ENCODE measurements around the gene MCTP1.
A peak's percentile ranks its signal among the peaks of the same experiment; 100 is the strongest.

The MCTP1 gene

DNA sequence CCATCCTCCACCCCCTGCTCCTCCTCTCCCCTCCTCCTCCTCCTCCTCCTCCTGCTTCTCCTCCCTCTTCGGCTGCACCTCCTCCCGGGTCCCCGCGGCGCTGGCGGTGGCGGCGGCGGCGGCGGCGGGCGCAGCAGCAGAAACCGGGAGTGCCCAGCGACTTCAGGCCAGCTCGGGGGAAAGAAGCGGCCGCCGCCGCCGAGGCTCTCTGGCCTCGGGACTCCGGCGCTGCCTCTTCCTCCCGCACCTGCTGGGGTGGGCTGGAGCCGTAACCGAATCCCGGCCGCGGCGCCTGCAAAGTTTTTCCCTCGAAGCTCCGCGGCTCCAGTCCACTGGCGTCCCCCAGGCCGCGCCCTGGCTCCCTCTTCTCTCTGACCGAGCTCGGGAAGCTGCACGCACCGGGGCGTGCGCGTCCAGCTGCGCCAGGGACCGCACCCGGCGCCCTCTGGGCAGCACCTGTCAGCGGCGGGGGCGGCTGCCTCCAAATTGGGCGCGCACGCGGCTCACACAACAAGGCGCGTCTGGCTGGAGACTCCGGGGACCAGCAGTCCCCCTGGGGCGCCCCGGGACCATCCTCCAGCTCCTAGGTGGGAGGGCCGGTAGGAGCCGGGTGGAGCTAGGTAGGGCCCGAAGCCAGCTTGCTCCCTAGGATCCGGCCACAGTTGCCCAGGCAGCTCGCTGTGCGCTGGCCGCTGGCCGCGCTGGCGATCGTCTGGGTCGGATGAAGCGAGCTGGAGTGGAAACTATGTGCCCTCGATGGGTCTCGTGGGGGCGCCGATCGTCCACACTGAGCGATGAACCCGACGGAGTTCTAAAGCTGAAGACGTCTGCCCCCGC lies at the start of gene MCTP1:
Gene MCTP1, minus strand, starts transcription at position 523 of the 837 bp plus-strand sequence.
- H3K27ac ChIP-seq: no peak within 1 kb of the TSS
- ChIA-PET CTCF (interaction anchor here (0.5 to 1.5 kb wide), 2 partner anchors 224 to 317 kb away, joined by 3 read pairs; no protein-coding TSS in a partner anchor), POLR2A (ENCODE audit: low non-redundant PET) (no interaction called here)
- DNase-seq (ENCODE audit: low spot score): peak; percentile 23
- TF ChIP-seq, protein P1, sequence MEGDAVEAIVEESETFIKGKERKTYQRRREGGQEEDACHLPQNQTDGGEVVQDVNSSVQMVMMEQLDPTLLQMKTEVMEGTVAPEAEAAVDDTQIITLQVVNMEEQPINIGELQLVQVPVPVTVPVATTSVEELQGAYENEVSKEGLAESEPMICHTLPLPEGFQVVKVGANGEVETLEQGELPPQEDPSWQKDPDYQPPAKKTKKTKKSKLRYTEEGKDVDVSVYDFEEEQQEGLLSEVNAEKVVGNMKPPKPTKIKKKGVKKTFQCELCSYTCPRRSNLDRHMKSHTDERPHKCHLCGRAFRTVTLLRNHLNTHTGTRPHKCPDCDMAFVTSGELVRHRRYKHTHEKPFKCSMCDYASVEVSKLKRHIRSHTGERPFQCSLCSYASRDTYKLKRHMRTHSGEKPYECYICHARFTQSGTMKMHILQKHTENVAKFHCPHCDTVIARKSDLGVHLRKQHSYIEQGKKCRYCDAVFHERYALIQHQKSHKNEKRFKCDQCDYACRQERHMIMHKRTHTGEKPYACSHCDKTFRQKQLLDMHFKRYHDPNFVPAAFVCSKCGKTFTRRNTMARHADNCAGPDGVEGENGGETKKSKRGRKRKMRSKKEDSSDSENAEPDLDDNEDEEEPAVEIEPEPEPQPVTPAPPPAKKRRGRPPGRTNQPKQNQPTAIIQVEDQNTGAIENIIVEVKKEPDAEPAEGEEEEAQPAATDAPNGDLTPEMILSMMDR (conservative IDR thresholded peaks at IDR 0.05; ENCODE audit: low read depth): no peak

DNA sequence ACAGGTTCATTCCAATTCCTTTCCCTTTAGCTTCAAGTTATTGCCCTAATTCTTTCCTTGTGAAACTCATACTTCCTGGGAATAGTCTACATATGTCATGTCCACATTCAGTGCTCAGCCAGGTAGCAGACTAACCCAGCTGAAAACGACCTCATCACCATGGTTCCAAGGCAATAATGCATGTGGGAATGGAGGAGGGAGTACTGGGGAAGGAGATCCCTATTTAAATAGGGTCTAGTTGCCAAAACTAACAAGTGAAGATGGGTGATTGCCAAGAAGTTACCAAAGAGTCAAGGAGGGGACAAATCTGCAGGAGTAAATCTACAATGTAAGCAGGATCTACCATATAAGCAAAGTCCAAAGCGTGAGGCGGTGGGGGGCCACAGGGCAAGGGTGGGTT lies 47.3 kb upstream of the MCTP1 start:
- ChIA-PET POLR2A (ENCODE audit: low non-redundant PET) (no interaction called here), CTCF (no interaction called here)
- H3K27ac ChIP-seq: no peak overlapping the region
- TF ChIP-seq, protein P1 (conservative IDR thresholded peaks at IDR 0.05; ENCODE audit: low read depth): no peak
- no peak for DNase-seq (ENCODE audit: low spot score)

DNA sequence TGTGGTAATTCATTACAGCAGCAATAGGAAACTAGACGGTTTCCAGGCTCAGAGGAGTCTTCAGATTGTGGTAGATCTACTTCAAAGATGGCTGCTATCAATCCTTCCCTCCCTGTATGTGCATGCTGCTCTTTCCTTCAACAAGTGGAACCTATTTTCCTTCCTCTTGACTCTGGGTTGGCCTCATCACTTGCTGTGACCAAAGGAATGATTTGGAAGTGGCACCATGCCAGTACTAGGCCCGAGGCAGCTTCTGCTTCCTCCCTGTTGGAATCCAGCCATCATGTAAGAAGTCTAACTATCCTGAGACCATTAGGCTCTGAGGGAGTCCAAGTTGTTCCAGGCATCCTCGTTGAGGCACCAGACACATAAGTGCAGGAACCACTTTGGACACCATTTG lies 46.5 kb upstream of the MCTP1 start:
- ChIA-PET CTCF (no interaction called here), POLR2A (ENCODE audit: low non-redundant PET) (no interaction called here)
- no peak for DNase-seq (ENCODE audit: low spot score)
- TF ChIP-seq, protein P1 (conservative IDR thresholded peaks at IDR 0.05; ENCODE audit: low read depth): no peak
- H3K27ac ChIP-seq: no peak overlapping the region

DNA sequence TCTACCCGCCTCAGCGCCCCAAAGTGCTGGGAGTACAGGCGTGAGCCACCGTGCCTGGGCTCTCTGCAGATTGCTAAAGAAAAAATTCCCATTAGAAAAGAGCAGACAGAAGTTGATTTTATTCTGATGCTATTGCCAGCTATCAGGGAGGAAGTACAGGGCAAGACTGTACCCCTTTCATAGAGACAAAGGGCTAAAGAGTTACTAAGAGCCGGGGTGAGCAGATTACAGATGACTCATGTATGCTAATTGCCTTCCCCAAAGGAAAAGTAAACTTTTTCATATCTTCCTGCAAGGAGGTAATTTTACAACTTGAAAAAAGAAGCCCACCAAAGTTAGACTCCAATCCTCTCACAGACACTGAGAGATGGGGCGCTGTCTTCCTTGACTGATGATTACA lies 42.3 kb upstream of the MCTP1 start:
- CTCF ChIA-PET: no interaction called here
- peak; percentile 19 for DNase-seq (ENCODE audit: low spot score)
- TF ChIP-seq, protein P1 (conservative IDR thresholded peaks at IDR 0.05; ENCODE audit: low read depth): no peak

DNA sequence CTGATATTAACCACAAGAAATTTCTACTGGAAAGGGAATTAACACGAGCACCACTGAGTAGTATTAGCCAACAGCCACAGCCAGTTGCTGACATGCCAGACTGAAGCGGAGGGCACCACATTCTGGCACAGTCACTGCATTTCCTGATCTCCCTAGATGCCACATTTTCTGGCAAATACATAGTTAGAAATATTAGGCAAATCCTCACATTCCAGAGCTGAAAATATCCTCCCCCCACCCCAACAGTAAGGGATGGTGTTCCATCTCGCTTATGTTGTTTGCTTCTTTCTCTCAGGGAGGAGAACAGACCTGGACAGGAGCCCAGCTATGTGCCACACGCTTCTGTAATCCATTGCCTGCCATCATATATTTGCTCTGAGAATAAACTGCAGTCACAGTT lies 32.8 kb upstream of the MCTP1 start:
- H3K27ac ChIP-seq: no peak overlapping the region
- ChIA-PET CTCF (interaction anchor here (0.7 kb wide), 1 partner anchor 340 kb away, joined by 4 read pairs; no protein-coding TSS in a partner anchor), POLR2A (ENCODE audit: low non-redundant PET) (no interaction called here)
- DNase-seq (ENCODE audit: low spot score): no peak
- TF ChIP-seq, protein P1 (conservative IDR thresholded peaks at IDR 0.05; ENCODE audit: low read depth): no peak

More for the DNA sequence above, 42.3 kb upstream of the MCTP1 start:
- H3K27ac ChIP-seq: no peak overlapping the region
- POLR2A ChIA-PET (ENCODE audit: low non-redundant PET): no interaction called here

DNA sequence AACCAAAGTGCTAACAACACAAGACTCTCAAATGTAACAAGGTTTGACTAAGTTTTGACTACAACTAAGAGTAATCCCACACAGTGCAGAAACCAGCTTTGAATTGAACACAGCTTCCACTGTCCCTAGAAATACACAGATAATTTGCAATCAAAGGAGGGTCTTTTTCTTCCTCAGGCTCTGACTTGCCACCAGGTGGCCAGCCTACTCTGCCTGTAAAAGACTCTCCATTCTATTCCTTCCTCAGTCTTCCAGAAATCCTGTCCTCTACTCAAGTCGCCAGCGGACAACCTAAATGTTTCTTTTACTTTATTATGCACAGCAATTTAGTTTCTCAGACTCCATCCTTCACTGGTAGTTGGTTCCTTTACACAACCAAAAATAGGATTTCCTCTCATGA lies 32.2 kb upstream of the MCTP1 start:
- DNase-seq (ENCODE audit: low spot score): no peak
- POLR2A ChIA-PET (ENCODE audit: low non-redundant PET): no interaction called here

More for the DNA sequence above, 32.2 kb upstream of the MCTP1 start:
- TF ChIP-seq, protein P1 (conservative IDR thresholded peaks at IDR 0.05; ENCODE audit: low read depth): no peak
- H3K27ac ChIP-seq: no peak overlapping the region
- CTCF ChIA-PET: no interaction called here

Measured in RWPE1 (cell line).